ENCODE data around the gene PRDX4. TPM values are rescaled to one million over a fixed set of nuclear protein-coding genes. Genes with fewer than 3 reads are reported as not detected.

Gene PRDX4
- total and polyA plus RNA-seq, 10 of the 15 experiments (the other 5 are each of a cell fraction or from before 2014, with no cell fraction given), result 11.1 to 121 (median 59.1) TPM

DNA sequence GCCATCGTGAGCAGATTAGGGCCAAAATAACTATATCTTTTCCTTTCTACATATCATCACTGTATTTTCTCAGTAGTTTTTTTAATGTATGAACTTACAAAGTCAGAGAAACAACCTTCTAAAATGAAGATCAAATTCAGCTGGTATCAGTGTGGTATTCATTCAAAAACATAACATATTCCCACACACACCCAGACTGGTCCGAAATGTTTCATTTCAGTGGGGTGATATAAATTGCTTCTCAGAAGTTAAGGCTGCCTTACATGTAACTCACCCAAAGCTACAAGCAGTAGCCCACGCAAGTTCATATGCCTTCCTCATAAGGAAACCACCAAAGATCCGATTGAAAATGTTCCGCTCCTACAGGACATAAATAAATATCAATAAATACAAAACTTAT is 37.9 kb downstream of the PRDX4 start:
- H3K4me1 ChIP-seq (ENCODE audit: control insufficient read depth, insufficient read depth, low read length), result no peaks in the 10 kb centered on the region
- in situ Hi-C loops (cut with MboI) (no loop called here), intact Hi-C loops (cut with micrococcal nuclease; ENCODE audit: unreplicated experiment) (no loop called here)
- H3K27ac ChIP-seq (ENCODE audit: control insufficient read depth, insufficient read depth), result no peak overlapping the region
- RAD21 ChIA-PET (ENCODE audit: unreplicated experiment), result interaction anchor here (0.6 kb wide), 1 partner anchor 15 kb away, joined by 3 read pairs; no protein-coding TSS in a partner anchor
- SMC1A ChIA-PET (ENCODE audit: uncharacterized antibody, unreplicated experiment), result no interaction called here
- no peak for TF ChIP-seq BACH1 (IDR thresholded peaks at IDR 0.05; ENCODE audit: borderline replicate concordance)
- TF ChIP-seq CBX5 (IDR thresholded peaks at IDR 0.05; ENCODE audit: low read depth), result no peak
- FAIRE-seq (no peak), DNase-seq (ENCODE audit: low read depth, low spot score) (no peak), ATAC-seq (no peak)
- H3K9ac ChIP-seq (ENCODE audit: control insufficient read depth, insufficient read depth, low read length), result no peak overlapping the region
- no peaks in the 10 kb centered on the region for H3K36me3 ChIP-seq (ENCODE audit: control insufficient read depth in 2 of 2, insufficient read depth in 2 of 2, low read length in 1 of 2)
- H3K9me3 ChIP-seq (replicated peaks; ENCODE audit: control insufficient read depth, insufficient read depth, low read length), result no peaks in the 10 kb centered on the region
- no peak overlapping the region for H3K4me2 ChIP-seq (ENCODE audit: control insufficient read depth, insufficient read depth)
- H3K4me3 ChIP-seq, result no peak overlapping the region
- POLR2A ChIA-PET, result interaction anchor here (0.6 kb wide), 1 partner anchor 26 kb away, joined by 4 read pairs; no protein-coding TSS in a partner anchor
- H2AFZ ChIP-seq (ENCODE audit: control insufficient read depth, low read depth, low read length), result no peak overlapping the region
- no peaks in the 10 kb centered on the region for H4K20me1 ChIP-seq (ENCODE audit: control insufficient read depth, insufficient read depth)
- no peaks in the 10 kb centered on the region for H3K79me2 ChIP-seq (ENCODE audit: control insufficient read depth, insufficient read depth, low read length)
- BruUV-seq (replicated peaks), result no TSS peak
- 74% methylated on average over 5 of the region's 5 CpGs for WGBS (ENCODE audit: insufficient coverage, insufficient replicate concordance, low lambda C conversion rate, missing lambda C conversion rate)
- no peaks in the 10 kb centered on the region for H3K27me3 ChIP-seq (replicated peaks in 1 of 2; ENCODE audit: control insufficient read depth in 2 of 2, insufficient read depth in 2 of 2, low read length in 1 of 2)
- CTCF ChIA-PET, result interaction anchor here (0.6 kb wide), 1 partner anchor 9 kb away, joined by 3 read pairs; no protein-coding TSS in a partner anchor

GRCh38 chrX:23720117-23720677 is 52.9 kb downstream of the PRDX4 start:
- no peaks in the 10 kb centered on the region for H3K9me3 ChIP-seq (replicated peaks; ENCODE audit: control insufficient read depth, insufficient read depth, low read length)
- no peaks in the 10 kb centered on the region for H3K36me3 ChIP-seq (ENCODE audit: control insufficient read depth in 2 of 2, insufficient read depth in 2 of 2, low read length in 1 of 2)
- H3K27me3 ChIP-seq (replicated peaks in 1 of 2; ENCODE audit: control insufficient read depth in 2 of 2, insufficient read depth in 2 of 2, low read length in 1 of 2), result no peaks in the 10 kb centered on the region
- no peak for DNase-seq (ENCODE audit: low read depth, low spot score)
- ChIA-PET SMC1A (ENCODE audit: uncharacterized antibody, unreplicated experiment) (interaction anchor here (1.4 kb wide), 1 partner anchor 10 kb away, joined by 3 read pairs; no protein-coding TSS in a partner anchor), POLR2A (no interaction called here), CTCF (interaction anchor here (0.9 kb wide), 1 partner anchor 182 kb away, joined by 5 read pairs; no protein-coding TSS in a partner anchor), RAD21 (ENCODE audit: unreplicated experiment) (interaction anchor here (0.6 to 0.9 kb wide), 2 partner anchors 15 to 93 kb away, joined by 3 read pairs; no protein-coding TSS in a partner anchor)
- H2AFZ ChIP-seq (ENCODE audit: control insufficient read depth, low read depth, low read length), result no peak overlapping the region
- 47% methylated on average over 8 of the region's 8 CpGs for WGBS (ENCODE audit: insufficient coverage, insufficient replicate concordance, low lambda C conversion rate, missing lambda C conversion rate)
- BruUV-seq (replicated peaks), result no TSS peak
- H3K9ac ChIP-seq (ENCODE audit: control insufficient read depth, insufficient read depth, low read length), result no peak overlapping the region
- no peak overlapping the region for H3K27ac ChIP-seq (ENCODE audit: control insufficient read depth, insufficient read depth)
- in situ Hi-C loops (cut with MboI) (no loop called here), intact Hi-C loops (cut with micrococcal nuclease; ENCODE audit: unreplicated experiment) (no loop called here)
- TF ChIP-seq, protein P1, sequence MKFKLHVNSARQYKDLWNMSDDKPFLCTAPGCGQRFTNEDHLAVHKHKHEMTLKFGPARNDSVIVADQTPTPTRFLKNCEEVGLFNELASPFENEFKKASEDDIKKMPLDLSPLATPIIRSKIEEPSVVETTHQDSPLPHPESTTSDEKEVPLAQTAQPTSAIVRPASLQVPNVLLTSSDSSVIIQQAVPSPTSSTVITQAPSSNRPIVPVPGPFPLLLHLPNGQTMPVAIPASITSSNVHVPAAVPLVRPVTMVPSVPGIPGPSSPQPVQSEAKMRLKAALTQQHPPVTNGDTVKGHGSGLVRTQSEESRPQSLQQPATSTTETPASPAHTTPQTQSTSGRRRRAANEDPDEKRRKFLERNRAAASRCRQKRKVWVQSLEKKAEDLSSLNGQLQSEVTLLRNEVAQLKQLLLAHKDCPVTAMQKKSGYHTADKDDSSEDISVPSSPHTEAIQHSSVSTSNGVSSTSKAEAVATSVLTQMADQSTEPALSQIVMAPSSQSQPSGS (IDR thresholded peaks at IDR 0.05; ENCODE audit: low read length), result no peak
- no peak for TF ChIP-seq RUNX3 (IDR thresholded peaks at IDR 0.05; ENCODE audit: low read length)
- no peak for TF ChIP-seq ZBTB11 (CRISPR knock-in tag; IDR thresholded peaks at IDR 0.05)
- no peak for TF ChIP-seq SREBF1 (IDR thresholded peaks at IDR 0.05; ENCODE audit: low read length)
- TF ChIP-seq JUNB (IDR thresholded peaks at IDR 0.05), result no peak
- no peaks in the 10 kb centered on the region for H4K20me1 ChIP-seq (ENCODE audit: control insufficient read depth, insufficient read depth)
- FAIRE-seq, result no peak
- ATAC-seq, result no peak
- H3K4me3 ChIP-seq, result no peak overlapping the region
- no peaks in the 10 kb centered on the region for H3K79me2 ChIP-seq (ENCODE audit: control insufficient read depth, insufficient read depth, low read length)
- no peaks in the 10 kb centered on the region for H3K4me1 ChIP-seq (ENCODE audit: control insufficient read depth, insufficient read depth, low read length)
- no peak overlapping the region for H3K4me2 ChIP-seq (ENCODE audit: control insufficient read depth, insufficient read depth)

All from GM12878 (cell line).